GM23248 (cell line): ENCODE measurements around the gene TATDN3. TPM values are rescaled to one million over a fixed set of nuclear protein-coding genes. Genes with fewer than 3 reads are reported as not detected.

Source experiments
- DNase-seq: peaks from one replicate; pipeline ENCODE4 v3.0.0-alpha.2; 2015
- H2AFZ ChIP-seq: fragments of 200-600 bp; sonication (generic); 2 replicates; pipeline ENCODE4 v1.6.1; 2016; ENCODE audit warnings: antibody characterized with exemption
- H3F3A ChIP-seq: fragments of 200-600 bp; sonication (generic); 2 replicates; pipeline ENCODE4 v1.6.1; 2016; ENCODE audit warnings: mild to moderate bottlenecking, antibody characterized with exemption, mixed run types; ENCODE audit not compliant: insufficient read depth
- H3K27ac ChIP-seq: fragments of 200-600 bp; sonication (generic); 2 replicates; pipeline ENCODE4 v1.5.1; 2016; ENCODE audit warnings: mild to moderate bottlenecking
- H3K27me3 ChIP-seq: fragments of 200-600 bp; sonication (generic); replicated peaks from 2 replicates; pipeline ENCODE4 v1.6.1; 2016; ENCODE audit warnings: mild to moderate bottlenecking; ENCODE audit not compliant: insufficient read depth
- H3K36me3 ChIP-seq: fragments of 200-600 bp; sonication (generic); 2 replicates; pipeline ENCODE4 v1.6.1; 2016; ENCODE audit warnings: low read depth, mild to moderate bottlenecking
- H3K4me1 ChIP-seq: fragments of 200-600 bp; sonication (generic); 2 replicates; pipeline ENCODE4 v1.6.1; 2016; ENCODE audit warnings: mild to moderate bottlenecking; ENCODE audit not compliant: insufficient read depth
- H3K4me2 ChIP-seq: fragments of 200-600 bp; sonication (generic); one replicate; pipeline ENCODE4 v1.6.1; 2016; ENCODE audit warnings: mild to moderate bottlenecking; ENCODE audit not compliant: unreplicated experiment
- H3K4me3 ChIP-seq: fragments of 200-600 bp; sonication (generic); 2 replicates; pipeline ENCODE4 v1.5.1; 2016; ENCODE audit warnings: mild to moderate bottlenecking
- H3K79me2 ChIP-seq: fragments of 200-600 bp; sonication (generic); 2 replicates; pipeline ENCODE4 v1.6.1; 2016; ENCODE audit warnings: mild to moderate bottlenecking; ENCODE audit not compliant: insufficient read depth
- H3K9ac ChIP-seq: fragments of 200-600 bp; sonication (generic); 2 replicates; pipeline ENCODE4 v1.6.1; 2016; ENCODE audit warnings: mild to moderate bottlenecking
- H3K9me2 ChIP-seq: fragments of 200-600 bp; sonication (generic); 2 replicates; pipeline ENCODE4 v1.6.1; 2016; ENCODE audit warnings: mixed run types, mild to moderate bottlenecking, moderate library complexity; ENCODE audit not compliant: insufficient read depth
- H3K9me3 ChIP-seq: fragments of 200-600 bp; sonication (generic); one replicate; pipeline ENCODE4 v1.6.1; 2017; ENCODE audit warnings: low read depth
- H4K20me1 ChIP-seq: fragments of 200-600 bp; sonication (generic); 2 replicates; pipeline ENCODE4 v1.6.0; 2016; ENCODE audit not compliant: insufficient read depth
- EZH2 ChIP-seq: fragments of 200-600 bp; sonication (generic); IDR thresholded peaks from 2 replicates; pipeline ENCODE4 v1.6.1; 2018; ENCODE audit warnings: antibody characterized with exemption, mild to moderate bottlenecking; ENCODE audit not compliant: insufficient read depth, poor library complexity, severe bottlenecking
- EZH2phosphoT487 ChIP-seq: fragments of 200-600 bp; sonication (generic); IDR thresholded peaks from 2 replicates; pipeline ENCODE4 v1.6.1; 2018; ENCODE audit warnings: antibody characterized with exemption, moderate library complexity, mild to moderate bottlenecking, low read depth; ENCODE audit not compliant: insufficient read depth
- WGBS, 2 experiments: methylation state at CpG; one replicate each; pipeline ENCODE4 v1.1.6; 2015 to 2017; ENCODE audit warnings: low lambda C conversion rate in 2 of 2, low coverage in 1 of 2; ENCODE audit errors: missing lambda C conversion rate in 2 of 2; 5-methylcytosine and 5-hydroxymethylcytosine counted together
- in situ Hi-C: fragments of 300-500 bp; cut with MboI; formaldehyde crosslinking; loops from 2 replicates; pipeline ENCODE4 v1.15.0; 2020
- polyA plus RNA-seq: library from polyadenylated mRNA; unstranded; fragments of >200 nt; fragmentation: Nextera tagmentation; extraction: Ambion mirVana; gene quantifications from 2 replicates; pipeline ENCODE4 v1.2.1, GENCODE V29; 2016
- total RNA-seq: library from RNA; depleted of rRNA; stranded (reverse); fragments of >200 nt; shearing (Covaris generic); gene quantifications from 2 replicates; pipeline ENCODE4 v1.2.3, GENCODE V29; 2014

The TATDN3 gene
- total and polyA plus RNA-seq, 2 experiments from 2014 or later, result 12.4 to 14.9 TPM

- Histone ChIP-seq H3K36me3 (0 out of 2 replicates have a peak, but pooled peaks cover 3% of the 10 kb centered on the region), H3K27me3 (no peaks in the 10 kb centered on the region), H4K20me1 (no peaks in the 10 kb centered on the region), H3K9me2 (no peaks in the 10 kb centered on the region), H2AFZ (peak overlapping the region; percentile 97), H3K79me2 (peaks cover 32% of the 10 kb centered on the region), H3K4me3 (peak overlapping the region; percentile 82), H3K4me2 (peak overlapping the region; percentile 84), H3K27ac (peak overlapping the region; percentile 87), H3K4me1 (peaks cover 11% of the 10 kb centered on the region), H3K9ac (peak overlapping the region; percentile 98), H3F3A (peaks cover 11% of the 10 kb centered on the region; the same call in 1 of the 2 replicates), H3K9me3 (no peaks in the 10 kb centered on the region)
- WGBS, 2 experiments, result 2% methylated on average over 14 to 16 of the region's 16 CpGs
- in situ Hi-C loops, result no loop called here
- TF ChIP-seq EZH2 (no peak), EZH2phosphoT487 (no peak)
- DNase-seq, result peak; percentile 26
Observed at GRCh38 chr1:212792396-212792908, 758 bp downstream of the TATDN3 start.

- no peak for DNase-seq
- H3K4me2 ChIP-seq, result no peak overlapping the region
Observed at GRCh38 chr1:212794561-212795014, 2.9 kb downstream of the TATDN3 start.

GRCh38 chr1:212797681-212798080, 6.0 kb downstream of the TATDN3 start:
- H3K9me3 ChIP-seq, result no peaks in the 10 kb centered on the region
- WGBS, 2 experiments, result 51 to 52% methylated on average over 3 of the region's 3 CpGs
- H3K36me3 ChIP-seq, result 0 out of 2 replicates have a peak, but pooled peaks cover 9% of the 10 kb centered on the region
- no peak overlapping the region for H3K27ac ChIP-seq
- no peaks in the 10 kb centered on the region for H4K20me1 ChIP-seq
- no peak overlapping the region for H3K4me3 ChIP-seq
- no peak for TF ChIP-seq EZH2
- in situ Hi-C loops, result no loop called here
- H2AFZ ChIP-seq, result no peak overlapping the region
- H3K27me3 ChIP-seq, result no peaks in the 10 kb centered on the region
- H3K9me2 ChIP-seq, result no peaks in the 10 kb centered on the region
- 0 out of 2 replicates have a peak, but pooled peaks cover 7% of the 10 kb centered on the region for H3F3A ChIP-seq
- H3K9ac ChIP-seq, result no peak overlapping the region
- no peaks in the 10 kb centered on the region for H3K79me2 ChIP-seq
- peak; percentile 59 for DNase-seq
- no peak overlapping the region for H3K4me2 ChIP-seq
- H3K4me1 ChIP-seq, result peaks cover 11% of the 10 kb centered on the region

More at GRCh38 chr1:212794561-212795014, 2.9 kb downstream of the TATDN3 start:
- Histone ChIP-seq H2AFZ (no peak overlapping the region), H3K79me2 (peaks cover 10% of the 10 kb centered on the region), H3K4me3 (no peak overlapping the region), H3K4me1 (peaks cover 16% of the 10 kb centered on the region), H3K9ac (no peak overlapping the region), H3F3A (peaks cover 11% of the 10 kb centered on the region; the same call in 1 of the 2 replicates), H3K27me3 (no peaks in the 10 kb centered on the region), H3K36me3 (0 out of 2 replicates have a peak, but pooled peaks cover 9% of the 10 kb centered on the region), H3K9me3 (no peaks in the 10 kb centered on the region), H3K9me2 (no peaks in the 10 kb centered on the region), H4K20me1 (no peaks in the 10 kb centered on the region), H3K27ac (no peak overlapping the region)
- TF ChIP-seq EZH2phosphoT487, result no peak
- no peak for TF ChIP-seq EZH2
- 94 to 100% methylated on average over 1 of the region's 1 CpG for WGBS, 2 experiments
- in situ Hi-C loops, result no loop called here

GRCh38 chr1:212805767-212806166, 14.1 kb downstream of the TATDN3 start:
- Histone ChIP-seq H3K4me3 (no peak overlapping the region), H3K9ac (no peak overlapping the region), H3K4me1 (no peaks in the 10 kb centered on the region), H3K27me3 (no peaks in the 10 kb centered on the region), H3K36me3 (peaks cover 5% of the 10 kb centered on the region; the same call in 1 of the 2 replicates), H3F3A (no peaks in the 10 kb centered on the region), H3K27ac (no peak overlapping the region), H3K4me2 (no peak overlapping the region), H3K9me2 (no peaks in the 10 kb centered on the region), H3K79me2 (no peaks in the 10 kb centered on the region), H4K20me1 (no peaks in the 10 kb centered on the region), H3K9me3 (no peaks in the 10 kb centered on the region), H2AFZ (no peak overlapping the region)
- WGBS, 2 experiments, result 85 to 88% methylated on average over 3 of the region's 3 CpGs
- in situ Hi-C loops, result no loop called here
- TF ChIP-seq EZH2, result no peak
- TF ChIP-seq EZH2phosphoT487, result no peak
- no peak for DNase-seq
